Activated CD4-positive, alpha-beta T cell treated with anti-CD3 and anti-CD28 coated beads, Interleukin-2, amount 50 U/mL, for 4 hours (primary cell): Measurements from ENCODE around the gene UGP2.
"Not testable (repeated sequence)": the region's sequence is repeated elsewhere in the genome, so short reads cannot be mapped to it uniquely, and the experiment has no call there.

Source experiments
- DNase-seq, 2 experiments: peaks; one replicate each; pipeline ENCODE4 v3.0.0-alpha.2; 2020

UGP2 gene

DNA sequence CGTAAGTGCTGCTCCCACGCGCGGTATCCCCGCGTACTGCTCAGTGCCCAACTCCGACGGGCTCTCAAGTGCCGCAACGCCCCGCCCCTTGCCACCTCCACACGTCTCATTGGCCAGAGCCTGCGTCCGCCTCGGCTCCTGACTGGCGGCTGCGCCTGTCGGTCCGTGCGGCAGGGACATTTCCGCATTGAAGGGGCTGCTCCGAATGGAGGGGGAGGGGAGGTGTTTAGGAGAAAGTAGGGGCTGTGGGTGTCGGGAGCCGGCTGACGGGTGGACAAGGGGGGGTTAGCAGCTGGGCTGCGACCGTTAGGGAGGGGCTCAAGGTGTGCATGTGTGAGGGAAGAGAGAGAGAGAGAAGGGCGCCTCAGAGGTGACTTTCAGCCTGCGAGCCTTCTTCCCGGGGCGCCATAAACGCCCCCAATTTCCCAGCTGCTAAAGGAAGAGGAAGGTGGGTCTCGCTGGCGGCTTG lies 877 bp upstream of the UGP2 start:
- peak; percentile 97 to 98 for DNase-seq

DNA sequence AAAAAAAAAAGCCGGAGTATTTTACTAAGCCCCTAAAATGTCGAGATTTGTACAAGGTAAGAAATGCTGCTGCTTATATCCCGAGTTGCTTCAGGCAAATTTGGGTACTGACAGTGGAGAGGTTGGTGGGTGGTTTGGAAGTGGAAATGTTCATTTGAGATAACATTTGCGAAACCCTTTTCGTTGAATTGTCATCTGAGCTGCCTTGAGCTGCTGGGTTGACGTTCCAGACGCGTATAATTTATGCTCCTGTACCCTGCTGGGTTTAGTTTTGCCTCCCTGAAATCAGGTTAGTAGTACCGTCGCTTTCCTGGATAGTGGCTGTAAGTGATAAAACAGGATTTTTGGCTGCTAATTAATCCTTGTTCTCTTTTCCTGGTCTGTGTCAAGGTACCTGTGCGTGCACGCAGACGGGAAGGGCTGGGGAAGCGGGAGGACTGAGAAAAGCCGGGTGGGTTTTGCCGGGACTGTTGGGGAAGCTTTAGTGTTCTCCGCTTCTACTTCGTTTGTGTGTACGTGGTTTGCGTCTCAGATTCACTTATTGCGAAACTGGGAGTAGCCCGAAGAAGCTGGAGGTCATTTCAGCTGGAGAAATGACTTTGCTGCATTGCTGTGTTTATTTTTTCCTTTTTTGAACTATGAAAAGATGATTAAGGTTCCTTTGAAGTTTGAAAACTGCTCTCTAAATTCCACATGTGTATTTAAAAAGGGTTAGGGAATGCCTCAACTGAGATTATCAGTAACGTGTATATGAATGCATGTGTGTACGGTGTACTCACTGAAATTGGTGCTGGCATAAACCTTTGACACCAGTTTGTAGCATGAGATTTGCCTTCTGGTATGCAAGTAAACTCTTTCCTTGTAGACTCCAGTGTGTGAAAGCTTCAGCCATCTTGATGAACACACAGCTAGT lies 709 bp downstream of the UGP2 start:
- DNase-seq, result no peak

DNA sequence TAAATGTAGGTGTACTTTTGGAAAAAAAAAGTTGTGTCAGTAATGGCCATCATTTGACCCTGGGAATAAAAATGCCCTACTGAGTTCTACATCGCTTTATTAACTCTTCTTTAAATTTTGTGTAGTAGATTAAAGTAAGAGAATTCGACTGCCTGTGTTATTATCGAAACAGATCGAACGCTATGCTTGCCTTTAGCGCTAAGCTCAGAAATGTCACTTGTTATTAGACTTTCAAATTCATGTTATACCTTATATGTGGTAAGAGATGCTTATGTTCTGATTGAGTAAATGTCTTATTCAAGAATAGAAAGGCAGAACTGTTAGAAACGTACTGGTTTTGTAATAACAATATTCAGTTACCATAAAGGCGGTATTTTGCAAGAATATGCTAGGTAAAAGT lies 1.4 kb downstream of the UGP2 start:
- DNase-seq, result no peak

DNA sequence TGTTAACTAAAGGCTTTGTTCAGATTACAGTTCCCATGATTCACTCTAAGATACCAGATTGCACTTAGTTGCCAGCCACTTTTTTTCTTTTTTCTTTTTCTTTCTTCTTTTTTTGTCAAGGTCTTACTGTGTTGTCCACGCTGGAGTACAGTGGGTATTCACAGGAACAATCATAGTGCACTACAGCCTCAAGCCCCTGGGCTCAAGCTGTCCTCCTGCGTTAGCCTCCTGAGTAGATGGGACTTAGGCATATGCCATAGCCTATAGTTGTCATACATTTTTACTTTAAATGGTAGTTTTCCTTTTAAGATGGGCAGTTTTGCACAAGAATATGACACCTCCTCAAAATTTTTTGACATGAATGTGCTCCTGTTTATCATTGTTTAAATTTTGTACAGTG lies 2.1 kb downstream of the UGP2 start:
- no peak for DNase-seq

DNA sequence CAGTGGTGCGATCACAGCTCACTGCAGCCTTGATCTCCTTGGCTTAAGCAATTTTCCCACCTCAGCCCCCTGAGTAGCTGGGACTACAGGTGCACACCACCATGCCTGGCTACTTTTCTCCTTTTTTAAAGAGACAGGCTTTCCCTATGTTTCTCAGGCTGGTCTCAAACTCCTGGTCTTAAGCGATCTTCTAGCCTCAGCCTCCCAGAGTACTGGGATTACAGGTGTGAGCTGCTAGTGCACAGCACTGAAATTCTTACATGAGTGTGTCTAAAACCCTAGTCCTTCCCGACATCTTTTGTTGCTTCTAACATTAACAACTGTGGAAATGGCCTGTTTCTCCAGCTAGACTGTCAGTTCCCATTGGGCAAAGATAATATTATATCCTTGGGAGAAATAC lies 2.9 kb downstream of the UGP2 start:
- DNase-seq, result no peak

GRCh38 chr2:63845866-63846265 lies 4.2 kb downstream of the UGP2 start:
- DNase-seq, result no peak

DNA sequence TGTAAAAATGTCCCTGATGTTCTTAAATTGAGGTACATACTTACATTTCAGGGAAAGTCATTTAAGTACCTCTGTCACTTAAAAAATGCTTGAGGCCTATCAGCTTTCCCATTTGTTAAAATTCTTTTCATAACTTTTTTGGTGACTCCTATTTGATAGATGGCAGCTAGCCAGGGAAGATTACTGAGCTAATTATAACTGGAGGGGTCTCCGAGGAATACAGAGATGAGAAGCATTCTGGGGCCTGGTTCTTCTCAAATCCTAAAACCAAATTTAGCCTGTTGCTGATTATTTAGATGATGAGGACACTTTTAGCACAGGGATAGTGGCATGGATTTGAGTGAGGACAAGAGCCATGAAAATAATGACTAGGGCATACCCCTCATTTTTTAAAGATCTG lies 4.8 kb downstream of the UGP2 start:
- DNase-seq, result no peak

DNA sequence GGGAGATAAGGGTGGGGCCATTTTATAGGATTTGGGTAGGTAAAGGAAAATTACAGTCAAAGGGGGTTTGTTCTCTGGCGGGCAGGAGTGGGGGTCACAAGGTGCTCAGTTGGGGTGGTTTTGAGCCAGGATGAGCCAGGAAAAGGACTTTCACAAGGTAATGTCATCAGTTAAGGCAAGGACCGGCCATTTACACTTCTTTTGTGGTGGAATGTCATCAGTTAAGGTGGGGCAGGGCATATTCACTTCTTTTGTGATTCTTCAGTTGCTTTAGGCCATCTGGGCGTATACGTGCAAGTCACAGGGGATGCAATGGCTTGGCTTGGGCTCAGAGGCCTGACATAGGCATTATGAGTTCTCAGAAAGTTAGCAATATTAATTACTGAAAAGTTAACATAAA lies 5.9 kb downstream of the UGP2 start:
- DNase-seq, result not testable (repeated sequence)

GRCh38 chr2:63849381-63850203 lies 7.9 kb downstream of the UGP2 start:
- DNase-seq, result no peak

- no peak for DNase-seq
These were observed 8.5 kb downstream of the UGP2 start for GRCh38 chr2:63850204-63850571.

DNA sequence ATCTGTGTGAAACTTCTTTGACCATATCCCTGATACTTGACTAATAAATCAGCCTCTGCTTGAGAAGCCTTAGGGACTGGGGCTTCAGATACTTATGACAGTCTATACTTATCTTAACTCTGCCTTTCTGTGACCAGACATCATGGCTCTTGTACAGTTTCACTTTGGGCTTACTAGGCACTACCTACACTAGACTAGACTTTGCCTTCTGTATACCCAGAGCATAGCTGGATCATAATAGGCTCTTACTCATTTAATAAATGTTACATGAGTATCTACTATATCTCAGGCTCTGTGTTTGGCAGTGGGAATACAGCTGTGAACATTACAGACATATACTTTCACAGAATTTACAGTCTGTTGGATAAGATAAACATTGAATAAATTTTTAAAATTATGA lies 9.0 kb downstream of the UGP2 start:
- no peak for DNase-seq

GRCh38 chr2:63851691-63852311 lies 10.1 kb downstream of the UGP2 start:
- no peak for DNase-seq

DNA sequence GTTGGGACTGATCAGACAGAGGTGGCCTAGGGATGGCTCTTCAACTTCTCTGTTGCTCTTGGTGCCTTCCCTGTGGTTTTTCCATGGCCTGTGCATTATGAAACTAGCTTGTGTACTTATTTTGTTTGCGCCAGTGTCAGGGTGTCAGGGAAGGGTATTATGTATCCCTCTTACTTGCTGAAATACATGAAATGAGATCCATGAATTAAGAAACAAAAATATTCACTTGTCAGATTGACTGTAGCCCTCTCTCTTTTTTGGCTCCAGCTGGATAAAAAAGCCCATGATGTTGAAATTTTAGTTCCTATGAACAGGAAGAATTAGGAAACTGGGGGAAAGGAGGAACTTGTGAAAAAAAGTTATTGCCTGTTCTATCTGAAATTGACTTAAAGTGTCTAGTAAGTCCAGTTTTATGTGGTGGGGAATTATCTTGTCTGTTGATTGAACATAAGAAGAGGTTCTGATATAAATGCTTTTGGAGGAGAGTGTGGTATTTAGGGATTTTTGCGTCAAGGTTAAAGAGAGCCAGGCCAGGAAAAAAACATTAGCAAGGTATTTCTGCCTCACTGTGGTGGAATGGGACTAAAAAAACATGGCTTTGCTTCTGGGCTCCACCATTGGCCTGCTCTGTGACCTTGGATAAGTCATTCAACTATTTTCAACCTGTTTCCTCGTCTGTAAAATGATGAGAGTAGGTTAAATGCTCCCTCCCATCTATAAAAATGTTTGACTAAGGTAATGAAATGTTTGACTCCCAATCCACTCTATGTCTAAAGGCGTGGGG lies 12.0 kb downstream of the UGP2 start:
- no peak for DNase-seq

GRCh38 chr2:63855418-63856302 lies 14.0 kb downstream of the UGP2 start:
- DNase-seq, result no peak

DNA sequence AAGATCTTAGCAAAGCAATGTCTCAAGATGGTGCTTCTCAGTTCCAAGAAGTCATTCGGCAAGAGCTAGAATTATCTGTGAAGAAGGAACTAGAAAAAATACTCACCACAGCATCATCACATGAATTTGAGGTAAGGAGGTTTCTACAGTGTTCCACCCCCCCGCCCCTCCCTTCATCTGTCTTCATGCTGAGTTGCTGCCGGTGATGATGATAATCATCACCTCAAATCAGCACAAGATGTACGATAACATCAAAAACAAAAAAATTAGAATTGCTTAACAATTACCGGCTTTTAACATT lies 14.6 kb downstream of the UGP2 start:
- DNase-seq, result peak; percentile 62 to 66

DNA sequence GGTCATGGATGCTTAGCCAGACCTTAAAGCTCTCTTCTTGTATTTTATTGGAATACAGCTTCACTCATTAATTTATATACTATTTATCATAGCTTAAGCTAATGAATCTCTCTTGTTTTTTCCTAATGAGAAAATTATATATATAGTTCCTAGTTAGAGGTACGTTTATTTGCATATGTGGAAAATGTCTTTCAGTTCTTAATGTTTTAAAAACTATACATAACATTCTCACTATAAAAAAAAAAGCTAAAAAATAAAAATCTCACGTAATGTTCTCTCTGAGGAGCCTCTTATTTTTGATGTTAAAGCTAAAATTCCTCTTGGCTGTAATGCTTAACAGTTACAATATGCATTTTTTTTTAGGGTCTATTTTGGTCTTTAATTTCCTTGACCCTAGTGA lies 16.6 kb downstream of the UGP2 start:
- no peak for DNase-seq

GRCh38 chr2:63861220-63861822 lies 19.6 kb downstream of the UGP2 start:
- DNase-seq, result peak; percentile 57 to 62

DNA sequence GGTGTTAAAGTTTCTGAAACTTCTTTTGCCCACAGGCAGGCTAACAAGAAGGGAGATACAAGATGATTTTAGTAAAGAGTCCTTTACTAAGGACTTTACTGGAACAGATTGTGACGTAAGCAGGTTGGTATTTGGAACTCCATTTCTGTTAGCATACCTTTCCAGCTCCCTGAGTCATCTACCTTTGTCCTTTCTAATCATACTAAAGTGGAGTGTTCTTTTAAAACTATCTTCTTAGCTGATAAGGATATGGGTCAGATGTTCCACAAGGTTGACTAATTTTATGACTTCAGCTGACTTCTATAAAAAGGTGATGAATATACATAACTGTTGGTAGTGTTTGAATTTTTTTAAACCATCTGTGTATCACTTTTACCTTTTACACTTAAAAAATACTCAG lies 21.1 kb downstream of the UGP2 start:
- no peak for DNase-seq

DNA sequence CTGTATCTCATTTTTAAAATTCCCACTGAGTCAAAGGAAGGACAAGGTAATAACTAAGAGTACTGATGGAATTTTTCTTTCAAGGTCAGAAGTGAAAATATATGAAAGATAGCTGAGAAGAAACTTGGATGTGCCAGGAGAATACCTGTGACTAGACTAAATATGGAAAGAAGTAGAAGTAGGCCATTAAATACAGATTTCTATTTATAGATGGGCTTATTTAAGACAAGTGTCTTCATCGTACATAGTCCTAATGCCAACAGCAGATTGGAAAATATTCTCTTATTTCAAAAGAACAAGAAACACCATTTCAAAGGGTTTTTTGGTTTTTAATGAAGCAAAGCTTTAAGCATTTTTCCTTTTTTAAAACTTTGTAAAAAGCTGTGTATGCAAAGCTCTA lies 22.0 kb downstream of the UGP2 start:
- DNase-seq, result no peak

- no peak for DNase-seq
These were observed 23.6 kb downstream of the UGP2 start for GRCh38 chr2:63865159-63865799.
